WTC11 (cell line): ENCODE data around the gene FGF22. TPM values are rescaled to one million over a fixed set of nuclear protein-coding genes. Genes with fewer than 3 reads are reported as not detected.

Source experiments
- ATAC-seq: fragments of 200-7000 bp; cut with Tn5 transposase; 2 replicates; pipeline ENCODE4 v1.10.0; 2021; ENCODE audit warnings: mild to moderate bottlenecking, moderate library complexity
- CTCF ChIA-PET: fragments of 300-600 bp; sonication (Branson Sonifier 250); formaldehyde crosslinking; loops from one replicate; lab custom pipeline; 2021; ENCODE audit warnings: antibody characterized with exemption; lab: Charles Lee
- POLR2A ChIA-PET: fragments of 350-600 bp; sonication (Branson Sonifier 250); formaldehyde crosslinking; loops from one replicate; lab custom pipeline; 2021; ENCODE audit warnings: antibody characterized with exemption; lab: Charles Lee
- DNase-seq: peaks from one replicate; pipeline ENCODE4 v3.0.0; 2021; ENCODE audit warnings: low spot score
- H3K27ac Mint-ChIP-seq: 2 replicates; pipeline ENCODE4 v1.8.0; 2021; ENCODE audit warnings: mixed read lengths
- H3K27me3 Mint-ChIP-seq: 2 replicates; pipeline ENCODE4 v1.8.0; 2021; ENCODE audit warnings: low read depth, mild to moderate bottlenecking, moderate library complexity, mixed read lengths
- H3K36me3 Mint-ChIP-seq: 2 replicates; pipeline ENCODE4 v1.8.0; 2021; ENCODE audit warnings: mixed read lengths
- H3K4me1 Mint-ChIP-seq: 2 replicates; pipeline ENCODE4 v1.8.0; 2022; ENCODE audit warnings: mixed read lengths
- H3K4me3 Mint-ChIP-seq: 2 replicates; pipeline ENCODE4 v1.8.0; 2021; ENCODE audit warnings: mild to moderate bottlenecking, moderate library complexity, mixed read lengths
- H3K9me3 Mint-ChIP-seq: 2 replicates; pipeline ENCODE4 v1.8.0; 2021; ENCODE audit warnings: mixed read lengths
- E2F4 ChIP-seq: sonication (generic); formaldehyde crosslinking; IDR thresholded peaks from 2 replicates; pipeline ENCODE4 v1.8.1; 2022; ENCODE audit warnings: low read depth, mild to moderate bottlenecking, moderate library complexity, missing genetic modification reagents, borderline replicate concordance
- ELF4 ChIP-seq: sonication (generic); formaldehyde crosslinking; IDR thresholded peaks from 2 replicates; pipeline ENCODE4 v1.8.1; 2022; ENCODE audit warnings: low read depth, mild to moderate bottlenecking, moderate library complexity, missing genetic modification reagents
- FOXK1 ChIP-seq: sonication (generic); formaldehyde crosslinking; IDR thresholded peaks from 2 replicates; pipeline ENCODE4 v1.8.0; 2022; ENCODE audit warnings: mild to moderate bottlenecking, moderate library complexity, missing genetic modification reagents
- NFYB ChIP-seq: sonication (generic); formaldehyde crosslinking; conservative IDR thresholded peaks from 2 replicates; pipeline ENCODE4 v1.8.0; 2022; ENCODE audit warnings: low read depth, missing genetic modification reagents
- NR1H2 ChIP-seq: sonication (generic); formaldehyde crosslinking; IDR thresholded peaks from 2 replicates; pipeline ENCODE4 v1.9.0; 2021; ENCODE audit warnings: mild to moderate bottlenecking, moderate library complexity, missing genetic modification reagents
- RORB ChIP-seq: fragments of 250-450 bp; sonication (Bioruptor Pico); IDR thresholded peaks from 2 replicates; pipeline ENCODE4 v1.9.0; 2021; ENCODE audit warnings: mild to moderate bottlenecking
- SOX15 ChIP-seq: fragments of 250-450 bp; sonication (Bioruptor Pico); IDR thresholded peaks from 2 replicates; pipeline ENCODE4 v1.9.0; 2021; ENCODE audit warnings: mild to moderate bottlenecking
- TP53 ChIP-seq: sonication (generic); formaldehyde crosslinking; IDR thresholded peaks from 2 replicates; pipeline ENCODE4 v1.8.1; 2023; ENCODE audit warnings: mild to moderate bottlenecking, missing genetic modification reagents
- ZSCAN18 ChIP-seq: fragments of 250-450 bp; sonication (Bioruptor Pico); IDR thresholded peaks from 2 replicates; pipeline ENCODE4 v2.1.2; 2022; ENCODE audit warnings: mild to moderate bottlenecking, moderate library complexity
- total RNA-seq: library from RNA; stranded (reverse); gene quantifications from 3 replicates; pipeline ENCODE4 v1.2.3, GENCODE V29; 2021
- TF ChIP-seq, protein P1 (sequence below): fragments of 250-450 bp; sonication (Bioruptor Pico); IDR thresholded peaks from 2 replicates; pipeline ENCODE4 v1.9.0; 2021; ENCODE audit warnings: mild to moderate bottlenecking, borderline replicate concordance
- TF ChIP-seq, protein P2 (sequence below): sonication (generic); formaldehyde crosslinking; IDR thresholded peaks from 2 replicates; pipeline ENCODE4 v1.8.0; 2022; ENCODE audit warnings: missing genetic modification reagents
- TF ChIP-seq, protein P3 (sequence below): sonication (generic); formaldehyde crosslinking; IDR thresholded peaks from 2 replicates; pipeline ENCODE4 v1.8.1; 2023; ENCODE audit warnings: mild to moderate bottlenecking, missing genetic modification reagents

FGF22 gene
- total RNA-seq, 1 experiment from 2014 or later, result 1.6 TPM

GRCh38 chr19:658059-658839, 18.6 kb downstream of the FGF22 start:
- no peaks in the 10 kb centered on the region for H3K36me3 Mint-ChIP-seq
- POLR2A ChIA-PET, result interaction anchor here (0.5 kb wide), 1 partner anchor 8 kb away, joined by 3 read pairs; no protein-coding TSS in a partner anchor
- H3K27me3 Mint-ChIP-seq, result no peaks in the 10 kb centered on the region
- H3K4me3 Mint-ChIP-seq, result no peak overlapping the region
- peaks cover 17% of the 10 kb centered on the region for H3K4me1 Mint-ChIP-seq
- no peak for TF ChIP-seq SOX15 (CRISPR knock-in tag)
- TF ChIP-seq, protein P1, sequence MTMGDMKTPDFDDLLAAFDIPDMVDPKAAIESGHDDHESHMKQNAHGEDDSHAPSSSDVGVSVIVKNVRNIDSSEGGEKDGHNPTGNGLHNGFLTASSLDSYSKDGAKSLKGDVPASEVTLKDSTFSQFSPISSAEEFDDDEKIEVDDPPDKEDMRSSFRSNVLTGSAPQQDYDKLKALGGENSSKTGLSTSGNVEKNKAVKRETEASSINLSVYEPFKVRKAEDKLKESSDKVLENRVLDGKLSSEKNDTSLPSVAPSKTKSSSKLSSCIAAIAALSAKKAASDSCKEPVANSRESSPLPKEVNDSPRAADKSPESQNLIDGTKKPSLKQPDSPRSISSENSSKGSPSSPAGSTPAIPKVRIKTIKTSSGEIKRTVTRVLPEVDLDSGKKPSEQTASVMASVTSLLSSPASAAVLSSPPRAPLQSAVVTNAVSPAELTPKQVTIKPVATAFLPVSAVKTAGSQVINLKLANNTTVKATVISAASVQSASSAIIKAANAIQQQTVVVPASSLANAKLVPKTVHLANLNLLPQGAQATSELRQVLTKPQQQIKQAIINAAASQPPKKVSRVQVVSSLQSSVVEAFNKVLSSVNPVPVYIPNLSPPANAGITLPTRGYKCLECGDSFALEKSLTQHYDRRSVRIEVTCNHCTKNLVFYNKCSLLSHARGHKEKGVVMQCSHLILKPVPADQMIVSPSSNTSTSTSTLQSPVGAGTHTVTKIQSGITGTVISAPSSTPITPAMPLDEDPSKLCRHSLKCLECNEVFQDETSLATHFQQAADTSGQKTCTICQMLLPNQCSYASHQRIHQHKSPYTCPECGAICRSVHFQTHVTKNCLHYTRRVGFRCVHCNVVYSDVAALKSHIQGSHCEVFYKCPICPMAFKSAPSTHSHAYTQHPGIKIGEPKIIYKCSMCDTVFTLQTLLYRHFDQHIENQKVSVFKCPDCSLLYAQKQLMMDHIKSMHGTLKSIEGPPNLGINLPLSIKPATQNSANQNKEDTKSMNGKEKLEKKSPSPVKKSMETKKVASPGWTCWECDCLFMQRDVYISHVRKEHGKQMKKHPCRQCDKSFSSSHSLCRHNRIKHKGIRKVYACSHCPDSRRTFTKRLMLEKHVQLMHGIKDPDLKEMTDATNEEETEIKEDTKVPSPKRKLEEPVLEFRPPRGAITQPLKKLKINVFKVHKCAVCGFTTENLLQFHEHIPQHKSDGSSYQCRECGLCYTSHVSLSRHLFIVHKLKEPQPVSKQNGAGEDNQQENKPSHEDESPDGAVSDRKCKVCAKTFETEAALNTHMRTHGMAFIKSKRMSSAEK (CRISPR knock-in tag), result no peak
- TF ChIP-seq TP53 (CRISPR knock-in tag), result no peak
- no peak for TF ChIP-seq RORB (CRISPR knock-in tag)
- TF ChIP-seq, protein P2, sequence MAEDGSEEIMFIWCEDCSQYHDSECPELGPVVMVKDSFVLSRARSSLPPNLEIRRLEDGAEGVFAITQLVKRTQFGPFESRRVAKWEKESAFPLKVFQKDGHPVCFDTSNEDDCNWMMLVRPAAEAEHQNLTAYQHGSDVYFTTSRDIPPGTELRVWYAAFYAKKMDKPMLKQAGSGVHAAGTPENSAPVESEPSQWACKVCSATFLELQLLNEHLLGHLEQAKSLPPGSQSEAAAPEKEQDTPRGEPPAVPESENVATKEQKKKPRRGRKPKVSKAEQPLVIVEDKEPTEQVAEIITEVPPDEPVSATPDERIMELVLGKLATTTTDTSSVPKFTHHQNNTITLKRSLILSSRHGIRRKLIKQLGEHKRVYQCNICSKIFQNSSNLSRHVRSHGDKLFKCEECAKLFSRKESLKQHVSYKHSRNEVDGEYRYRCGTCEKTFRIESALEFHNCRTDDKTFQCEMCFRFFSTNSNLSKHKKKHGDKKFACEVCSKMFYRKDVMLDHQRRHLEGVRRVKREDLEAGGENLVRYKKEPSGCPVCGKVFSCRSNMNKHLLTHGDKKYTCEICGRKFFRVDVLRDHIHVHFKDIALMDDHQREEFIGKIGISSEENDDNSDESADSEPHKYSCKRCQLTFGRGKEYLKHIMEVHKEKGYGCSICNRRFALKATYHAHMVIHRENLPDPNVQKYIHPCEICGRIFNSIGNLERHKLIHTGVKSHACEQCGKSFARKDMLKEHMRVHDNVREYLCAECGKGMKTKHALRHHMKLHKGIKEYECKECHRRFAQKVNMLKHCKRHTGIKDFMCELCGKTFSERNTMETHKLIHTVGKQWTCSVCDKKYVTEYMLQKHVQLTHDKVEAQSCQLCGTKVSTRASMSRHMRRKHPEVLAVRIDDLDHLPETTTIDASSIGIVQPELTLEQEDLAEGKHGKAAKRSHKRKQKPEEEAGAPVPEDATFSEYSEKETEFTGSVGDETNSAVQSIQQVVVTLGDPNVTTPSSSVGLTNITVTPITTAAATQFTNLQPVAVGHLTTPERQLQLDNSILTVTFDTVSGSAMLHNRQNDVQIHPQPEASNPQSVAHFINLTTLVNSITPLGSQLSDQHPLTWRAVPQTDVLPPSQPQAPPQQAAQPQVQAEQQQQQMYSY, result no peak
- no peak for TF ChIP-seq NR1H2 (CRISPR knock-in tag)
- TF ChIP-seq E2F4 (CRISPR knock-in tag), result no peak
- no peak for TF ChIP-seq NFYB
- TF ChIP-seq ELF4, result no peak
- no peak for TF ChIP-seq FOXK1 (CRISPR knock-in tag)
- no peak for TF ChIP-seq ZSCAN18 (CRISPR knock-in tag)
- TF ChIP-seq, protein P3, sequence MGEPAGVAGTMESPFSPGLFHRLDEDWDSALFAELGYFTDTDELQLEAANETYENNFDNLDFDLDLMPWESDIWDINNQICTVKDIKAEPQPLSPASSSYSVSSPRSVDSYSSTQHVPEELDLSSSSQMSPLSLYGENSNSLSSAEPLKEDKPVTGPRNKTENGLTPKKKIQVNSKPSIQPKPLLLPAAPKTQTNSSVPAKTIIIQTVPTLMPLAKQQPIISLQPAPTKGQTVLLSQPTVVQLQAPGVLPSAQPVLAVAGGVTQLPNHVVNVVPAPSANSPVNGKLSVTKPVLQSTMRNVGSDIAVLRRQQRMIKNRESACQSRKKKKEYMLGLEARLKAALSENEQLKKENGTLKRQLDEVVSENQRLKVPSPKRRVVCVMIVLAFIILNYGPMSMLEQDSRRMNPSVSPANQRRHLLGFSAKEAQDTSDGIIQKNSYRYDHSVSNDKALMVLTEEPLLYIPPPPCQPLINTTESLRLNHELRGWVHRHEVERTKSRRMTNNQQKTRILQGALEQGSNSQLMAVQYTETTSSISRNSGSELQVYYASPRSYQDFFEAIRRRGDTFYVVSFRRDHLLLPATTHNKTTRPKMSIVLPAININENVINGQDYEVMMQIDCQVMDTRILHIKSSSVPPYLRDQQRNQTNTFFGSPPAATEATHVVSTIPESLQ (CRISPR knock-in tag), result no peak
- TF ChIP-seq, all 79 proteins: peak for 0
- Mint-ChIP-seq H3K27ac (no peak overlapping the region), H3K9me3 (no peaks in the 10 kb centered on the region)
- CTCF ChIA-PET, result no interaction called here
- no peak for ATAC-seq
- no peak for DNase-seq
